HG03460 (cell line): Measurements from ENCODE around the gene SP4.

Experiments
- ATAC-seq: cut with Tn5 transposase; IDR thresholded peaks from one replicate; pipeline ENCODE4 v1.9.1; 2021; ENCODE audit not compliant: unreplicated experiment

Gene SP4

GRCh38 chr7:21427871-21428658 is at the start of gene SP4:
Gene SP4, plus strand, starts transcription at chr7:21428083. Its CDS starts 169 bp downstream, at chr7:21428252.
- peak; percentile 63 for ATAC-seq

DNA sequence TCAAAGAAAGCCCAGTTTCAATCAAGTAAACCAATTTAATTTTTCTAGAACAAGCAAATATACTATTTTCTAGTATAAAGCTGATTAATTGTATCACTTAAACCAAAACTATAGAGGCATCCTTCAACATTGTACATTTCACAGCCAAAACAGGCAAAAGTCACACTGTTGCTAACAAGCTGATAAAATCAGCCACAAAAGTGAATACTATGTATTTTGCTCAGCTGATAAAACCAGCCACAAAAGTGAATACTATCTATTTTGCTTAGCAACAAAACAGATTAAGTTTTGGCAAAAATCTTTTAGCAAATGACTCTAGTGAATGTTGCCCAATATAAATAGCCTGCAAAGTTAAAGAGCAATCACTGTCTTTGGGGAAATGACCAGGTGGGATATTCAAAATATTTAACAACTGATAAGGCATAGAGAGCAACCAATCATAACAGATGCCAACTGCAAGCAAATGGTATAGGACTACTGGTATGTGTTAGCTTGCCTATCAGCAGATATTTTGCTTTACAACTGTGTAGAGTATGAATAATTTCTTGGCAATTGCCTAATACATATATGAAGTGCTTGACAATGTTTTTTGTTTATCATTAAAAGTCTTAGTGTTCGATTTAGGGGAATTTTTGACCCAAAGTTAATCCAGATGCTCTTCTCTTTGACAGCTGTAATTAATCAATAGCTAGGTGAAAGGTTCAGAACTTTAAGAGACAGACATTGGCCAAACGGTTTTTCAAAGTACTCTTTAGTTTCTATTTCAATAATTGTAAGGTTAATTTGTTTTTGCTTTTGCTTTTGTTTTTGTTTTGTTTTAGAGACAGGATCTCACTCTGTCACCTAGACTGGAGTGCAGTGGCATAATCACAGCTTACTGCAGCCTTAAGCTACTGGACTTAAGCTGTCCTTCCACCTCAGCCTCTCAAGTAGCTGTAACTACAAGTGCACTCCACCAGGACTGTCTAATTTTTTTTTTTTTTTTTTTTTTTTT is 44.4 kb upstream of the SP4 start:
- peak; percentile 80 for ATAC-seq

- no peak for ATAC-seq
Observed at GRCh38 chr7:21393937-21394336, 33.9 kb upstream of the SP4 start.

DNA sequence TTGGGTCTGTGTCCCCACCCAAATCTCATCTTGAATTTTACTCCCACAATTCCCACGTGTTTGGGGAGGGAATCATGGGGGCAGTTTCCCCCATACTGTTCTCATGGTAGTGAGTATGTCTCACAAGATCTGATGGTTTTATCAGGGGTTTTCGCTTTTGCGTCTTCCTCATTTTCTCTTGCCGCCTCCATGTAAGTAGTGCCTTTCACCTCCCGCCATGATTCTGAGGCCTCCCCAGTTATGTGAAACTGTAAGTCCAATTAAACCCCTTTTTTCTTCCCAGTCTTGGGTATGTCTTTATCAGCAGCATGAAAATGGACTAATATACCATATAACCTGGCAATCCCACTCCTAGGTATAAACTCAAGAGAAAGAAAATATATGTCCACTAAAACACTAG is 25.9 kb upstream of the SP4 start:
- no peak for ATAC-seq

GRCh38 chr7:21407796-21408480 is 19.9 kb upstream of the SP4 start:
- no peak for ATAC-seq

- ATAC-seq = no peak
Observed at GRCh38 chr7:21408481-21408820, 19.4 kb upstream of the SP4 start.

DNA sequence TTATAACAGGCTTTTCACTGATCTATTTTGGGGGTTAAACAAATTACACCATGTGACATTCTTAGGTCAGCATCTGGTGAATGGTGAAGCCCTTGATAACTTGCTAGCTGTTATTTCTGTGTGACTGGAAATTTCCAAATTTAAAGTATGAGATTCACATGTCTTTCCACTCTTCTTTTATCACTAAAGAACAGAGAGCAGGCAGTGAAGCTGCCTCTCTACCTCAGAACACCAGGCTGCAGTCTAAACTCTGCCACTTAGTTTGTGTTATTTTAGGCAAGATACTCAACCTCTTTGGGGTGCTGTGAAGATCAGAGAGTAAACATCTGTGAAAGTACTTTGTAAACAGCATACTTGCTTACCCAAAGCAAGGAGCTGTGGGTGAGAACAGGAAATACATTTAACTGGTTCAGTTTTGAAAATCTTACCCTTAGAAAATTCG is 15.5 kb upstream of the SP4 start:
- ATAC-seq = no peak

DNA sequence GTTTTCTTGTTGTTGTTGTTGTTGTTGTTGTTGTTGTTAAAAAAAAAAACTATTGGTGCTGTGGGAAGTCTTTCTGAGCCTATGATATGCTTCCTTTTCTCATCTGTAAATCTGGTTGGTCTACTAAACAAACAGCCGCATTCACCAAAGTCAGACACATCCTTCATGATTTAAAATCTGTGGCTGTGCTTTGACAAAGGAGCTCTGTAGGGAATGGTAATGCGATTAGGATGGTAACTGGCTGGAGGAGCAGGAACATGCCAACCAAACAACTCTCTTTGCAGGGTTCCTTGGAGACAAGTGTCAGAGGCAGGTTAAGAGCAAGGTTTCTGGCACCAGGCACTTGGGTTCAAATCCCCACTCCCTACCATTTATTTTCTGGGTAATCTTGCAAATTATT is 14.9 kb upstream of the SP4 start:
- no peak for ATAC-seq

DNA sequence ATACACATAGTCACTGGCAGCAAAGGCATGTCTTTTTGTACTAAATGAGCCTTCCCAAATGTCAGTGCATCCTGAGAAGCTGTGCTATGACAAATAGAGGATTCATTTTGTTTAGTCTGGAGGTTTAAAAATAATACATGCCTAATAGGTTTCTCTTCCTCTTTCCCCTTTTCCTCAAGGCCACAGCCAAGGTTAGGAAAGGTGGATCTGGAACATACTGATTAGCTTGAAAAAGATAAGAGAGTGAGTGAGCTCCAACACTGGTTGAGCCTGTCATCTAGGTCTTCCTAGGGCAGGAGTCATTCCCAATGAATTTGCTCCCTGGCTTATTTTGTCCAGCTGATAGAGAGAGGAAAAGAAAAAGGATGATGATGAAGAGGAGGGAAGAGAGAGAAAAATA is 14.4 kb upstream of the SP4 start:
- ATAC-seq = no peak

- ATAC-seq = no peak
Observed at GRCh38 chr7:21414795-21415393, 13.0 kb upstream of the SP4 start.

DNA sequence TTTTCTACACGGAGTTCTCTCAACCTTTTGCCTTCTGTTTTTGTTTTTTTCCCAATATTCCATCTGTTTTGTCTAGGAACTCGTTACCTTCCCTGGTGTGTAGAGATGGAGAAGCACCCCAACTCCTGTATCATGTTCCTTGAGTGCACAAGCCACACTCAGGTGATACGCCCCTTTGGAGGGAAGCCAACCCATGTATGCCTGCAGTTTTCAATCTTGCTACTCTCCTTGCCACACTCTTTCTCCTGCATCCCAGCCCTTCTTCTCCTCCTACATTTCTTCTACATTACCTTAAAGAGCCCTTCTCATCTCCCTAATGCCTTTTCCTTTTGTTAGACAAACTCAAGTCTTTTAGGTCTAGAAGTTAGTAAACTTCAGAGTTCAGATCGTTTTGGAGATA is 10.2 kb upstream of the SP4 start:
- ATAC-seq = no peak

GRCh38 chr7:21422751-21423150 is 5.1 kb upstream of the SP4 start:
- no peak for ATAC-seq

DNA sequence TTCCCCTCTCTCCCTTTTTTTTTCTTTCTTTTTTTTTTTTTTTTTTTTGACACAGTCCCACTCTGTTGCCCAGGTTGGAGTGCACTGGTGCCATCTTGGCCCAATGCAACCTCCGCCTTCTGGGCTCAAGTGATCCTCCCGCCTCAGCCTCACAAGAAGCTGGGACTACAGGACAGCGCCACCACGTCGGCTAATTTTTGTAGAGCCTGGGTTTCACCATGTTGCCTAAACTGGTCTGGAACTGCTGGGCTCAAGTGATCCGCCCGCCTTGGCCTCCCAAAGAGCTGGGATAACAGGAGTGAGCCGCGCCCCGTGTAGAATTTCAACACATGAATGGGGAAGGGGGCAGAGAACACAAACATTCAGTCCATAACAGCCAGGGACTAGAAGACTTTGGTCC is 2.6 kb upstream of the SP4 start:
- no peak for ATAC-seq

DNA sequence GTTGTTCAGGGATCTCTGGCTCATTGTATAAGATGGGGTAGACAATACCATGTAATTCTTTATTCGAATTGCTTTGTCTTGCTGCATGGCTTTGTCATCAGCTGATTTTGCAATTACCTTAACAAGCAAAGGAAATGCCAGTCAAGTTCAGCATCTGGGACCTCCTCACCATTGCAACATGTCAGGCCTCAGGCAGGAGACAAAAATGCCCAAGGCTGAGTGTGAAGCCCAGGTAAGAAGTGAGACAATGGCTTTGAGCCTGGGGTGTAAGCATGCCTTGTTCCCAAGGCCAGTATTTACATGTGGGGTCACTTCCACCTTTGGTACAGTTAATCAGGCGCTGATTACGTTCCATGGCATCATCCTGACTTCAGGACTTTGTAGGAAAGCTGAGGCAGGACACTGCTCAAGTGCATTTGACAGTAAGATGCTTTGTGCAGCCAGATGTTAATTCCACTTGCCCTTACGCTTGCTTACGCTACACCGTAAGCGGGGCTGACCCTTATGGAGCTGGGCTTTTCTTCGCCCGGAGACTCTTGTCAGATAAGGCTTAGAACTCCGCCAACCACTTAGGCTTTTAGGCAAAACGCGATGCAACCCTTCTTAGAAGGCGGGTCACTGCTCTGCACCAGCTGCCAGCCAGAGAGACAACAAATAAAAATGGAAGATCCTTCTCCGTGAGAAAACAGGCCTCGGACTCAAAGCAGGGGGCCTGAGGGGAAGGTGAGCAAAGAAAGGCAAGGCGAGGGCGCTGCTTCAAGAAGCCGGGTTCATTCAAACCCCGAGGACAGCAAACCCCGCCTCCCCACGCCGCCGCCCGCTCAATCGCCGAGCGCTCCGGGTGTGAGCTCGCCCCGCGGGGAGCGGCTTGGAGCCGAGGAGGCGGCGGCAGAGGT is 1.3 kb upstream of the SP4 start:
- no peak for ATAC-seq

GRCh38 chr7:21427182-21427870 is 557 bp upstream of the SP4 start:
- ATAC-seq = peak; percentile 78

DNA sequence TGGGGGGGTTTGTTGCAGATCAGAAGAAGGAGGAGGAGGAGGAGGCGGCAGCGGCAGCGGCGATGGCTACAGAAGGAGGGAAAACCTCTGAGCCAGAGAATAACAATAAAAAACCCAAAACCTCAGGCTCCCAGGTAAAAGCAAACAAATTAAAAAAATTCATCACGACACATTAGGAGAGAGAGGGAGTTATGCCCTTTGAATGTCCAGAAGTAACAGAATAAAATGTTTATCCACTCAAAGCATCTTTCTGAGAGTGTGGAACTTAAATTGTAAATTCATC is 717 bp downstream of the SP4 start:
- no peak for ATAC-seq

DNA sequence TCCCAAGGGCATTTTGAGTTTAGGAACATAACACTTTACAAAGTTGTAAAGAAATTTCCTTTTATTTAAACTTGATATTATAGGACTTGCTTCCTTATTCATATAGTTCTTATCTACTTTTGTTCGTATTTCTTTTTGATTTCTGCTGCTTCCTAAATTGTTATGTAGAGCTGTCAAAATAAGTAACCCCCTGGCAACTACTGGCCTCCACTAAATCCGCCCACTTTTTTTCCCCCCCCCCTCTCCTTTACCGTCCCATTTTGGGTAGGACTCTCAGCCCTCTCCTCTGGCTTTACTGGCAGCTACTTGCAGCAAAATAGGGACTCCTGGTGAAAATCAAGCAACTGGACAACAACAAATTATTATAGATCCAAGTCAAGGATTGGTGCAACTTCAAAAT is 1.1 kb downstream of the SP4 start:
- no peak for ATAC-seq

- ATAC-seq = no peak
Observed at GRCh38 chr7:21429786-21430574, 2.1 kb downstream of the SP4 start.

DNA sequence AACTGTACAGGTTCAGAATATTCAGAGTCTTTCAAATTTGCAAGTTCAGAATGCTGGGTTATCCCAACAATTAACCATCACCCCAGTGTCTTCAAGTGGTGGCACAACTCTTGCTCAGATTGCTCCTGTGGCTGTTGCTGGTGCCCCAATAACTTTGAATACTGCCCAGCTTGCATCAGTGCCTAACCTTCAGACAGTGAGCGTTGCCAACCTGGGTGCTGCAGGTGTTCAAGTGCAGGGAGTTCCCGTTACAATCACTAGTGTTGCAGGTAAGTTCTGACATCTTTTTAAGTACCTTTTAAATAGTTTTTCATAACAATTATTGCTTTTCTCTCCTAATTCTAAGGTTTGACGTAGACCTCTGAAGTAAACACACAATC is 2.7 kb downstream of the SP4 start:
- ATAC-seq = no peak
